Measurements from ENCODE around the gene GTF2I. TPM values are rescaled to one million over a fixed set of nuclear protein-coding genes. Genes with fewer than 3 reads are reported as not detected.
"Not testable (repeated sequence)": the region's sequence is repeated elsewhere in the genome, so short reads cannot be mapped to it uniquely, and the experiment has no call there.

GTF2I gene
- total and polyA plus RNA-seq, 12 donors, result 19.0 to 393 (median 189) TPM

DNA sequence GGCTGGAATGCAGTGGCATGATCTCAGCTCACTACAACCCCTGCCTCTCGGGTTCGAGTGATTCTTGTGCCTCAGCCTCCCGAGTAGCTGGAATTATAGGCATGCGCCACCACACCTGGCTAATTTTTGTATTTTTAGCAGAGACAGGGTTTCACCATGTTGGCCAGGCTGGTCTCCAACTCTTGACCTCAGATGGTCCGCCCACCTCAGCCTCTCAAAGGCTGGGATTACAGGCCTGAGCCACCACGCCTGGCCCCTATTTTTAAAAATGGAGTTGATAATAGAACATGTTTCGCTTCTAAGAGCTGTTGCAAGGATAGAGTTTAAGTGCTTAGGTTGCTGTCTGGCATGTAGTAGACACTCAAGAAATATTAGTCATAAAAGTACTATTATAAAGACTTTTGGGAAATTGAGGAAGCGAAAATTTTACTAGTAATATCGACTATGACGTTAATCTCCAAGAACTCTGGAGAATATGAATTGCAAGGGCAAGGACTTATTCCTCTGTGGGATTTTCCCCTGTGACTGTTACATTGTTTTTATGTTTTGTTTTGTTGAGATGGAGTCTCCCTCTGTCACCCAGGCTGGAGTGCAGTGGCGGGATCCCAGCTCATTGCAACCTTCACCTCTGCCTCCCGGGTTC, 7.9 kb downstream of the GTF2I start:
- H3K4me3 ChIP-seq, result no peak overlapping the region
- H3K4me1 ChIP-seq (replicated peaks in 1 of 2), result peaks cover 49 to 67% of the 10 kb centered on the region in 2 donors
- H3K27me3 ChIP-seq, result no peaks in the 10 kb centered on the region
- peaks cover 0 to 9% of the 10 kb centered on the region in 2 donors for H3K36me3 ChIP-seq (replicated peaks in 1 of 2)
- no peaks in the 10 kb centered on the region for H3K9me3 ChIP-seq (replicated peaks in 1 of 3)
- peak overlapping the region in 4 of 5 donors; percentile 23 to 100 (median 88) for H3K27ac ChIP-seq
- TF ChIP-seq, protein P1, sequence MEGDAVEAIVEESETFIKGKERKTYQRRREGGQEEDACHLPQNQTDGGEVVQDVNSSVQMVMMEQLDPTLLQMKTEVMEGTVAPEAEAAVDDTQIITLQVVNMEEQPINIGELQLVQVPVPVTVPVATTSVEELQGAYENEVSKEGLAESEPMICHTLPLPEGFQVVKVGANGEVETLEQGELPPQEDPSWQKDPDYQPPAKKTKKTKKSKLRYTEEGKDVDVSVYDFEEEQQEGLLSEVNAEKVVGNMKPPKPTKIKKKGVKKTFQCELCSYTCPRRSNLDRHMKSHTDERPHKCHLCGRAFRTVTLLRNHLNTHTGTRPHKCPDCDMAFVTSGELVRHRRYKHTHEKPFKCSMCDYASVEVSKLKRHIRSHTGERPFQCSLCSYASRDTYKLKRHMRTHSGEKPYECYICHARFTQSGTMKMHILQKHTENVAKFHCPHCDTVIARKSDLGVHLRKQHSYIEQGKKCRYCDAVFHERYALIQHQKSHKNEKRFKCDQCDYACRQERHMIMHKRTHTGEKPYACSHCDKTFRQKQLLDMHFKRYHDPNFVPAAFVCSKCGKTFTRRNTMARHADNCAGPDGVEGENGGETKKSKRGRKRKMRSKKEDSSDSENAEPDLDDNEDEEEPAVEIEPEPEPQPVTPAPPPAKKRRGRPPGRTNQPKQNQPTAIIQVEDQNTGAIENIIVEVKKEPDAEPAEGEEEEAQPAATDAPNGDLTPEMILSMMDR (IDR thresholded peaks at IDR 0.05), result no peak
- no peak for TF ChIP-seq POLR2A (IDR thresholded peaks at IDR 0.05)
- no peak for DNase-seq
- intact Hi-C loops (cut with DNase I), result no loop called here
- WGBS, 4 donors, result 84 to 90% (median 87%) methylated on average over 12 of the region's 12 CpGs

DNA sequence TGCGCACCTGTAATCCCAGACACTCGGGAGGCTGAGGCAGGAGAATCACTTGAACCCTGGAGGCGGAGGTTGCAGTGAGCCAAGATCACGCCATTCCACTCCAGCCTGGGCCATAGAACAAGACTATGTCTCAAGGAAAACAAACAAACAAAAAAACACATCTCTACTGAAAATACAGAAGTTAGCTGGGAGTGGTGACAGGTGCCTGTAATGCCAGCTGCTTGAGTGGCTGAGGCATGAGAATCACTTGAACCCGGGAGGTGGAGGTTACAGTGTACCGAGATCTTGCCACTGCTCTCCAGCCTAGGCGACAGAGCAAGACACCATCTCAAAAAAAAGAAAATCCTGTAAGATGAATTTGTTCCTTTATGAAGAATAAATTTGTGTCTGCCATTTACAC, 9.5 kb downstream of the GTF2I start:
- H3K4me1 ChIP-seq (replicated peaks in 1 of 2), result peaks cover 37 to 67% of the 10 kb centered on the region in 2 donors
- not testable (repeated sequence) for DNase-seq

DNA sequence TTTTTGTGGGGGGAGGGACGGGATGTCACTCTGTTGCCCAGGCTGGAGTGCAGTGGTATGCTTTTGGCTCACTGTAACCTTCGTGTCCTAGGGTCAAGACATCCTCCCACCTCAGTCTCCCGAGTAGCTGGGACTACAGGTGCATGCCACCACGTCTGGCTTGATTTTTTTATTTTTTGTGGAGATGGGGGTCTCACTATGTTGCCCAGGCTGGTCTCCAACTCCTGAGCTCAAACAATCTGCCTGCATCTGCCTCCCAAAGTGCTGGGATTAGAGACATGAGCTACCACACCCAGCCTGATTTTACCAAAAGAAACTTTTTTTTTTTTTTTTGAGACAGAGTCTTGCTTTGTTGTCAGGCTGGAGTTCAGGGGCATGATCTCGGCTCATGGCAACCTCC, 10.0 kb downstream of the GTF2I start:
- H3K4me3 ChIP-seq; H3K27ac ChIP-seq; DNase-seq; intact Hi-C loops (cut with DNase I); H3K27me3 ChIP-seq; H3K36me3 ChIP-seq (replicated peaks in 1 of 2); H3K9me3 ChIP-seq (replicated peaks in 1 of 3): not testable (repeated sequence)
- H3K4me1 ChIP-seq (replicated peaks in 1 of 2), result peaks cover 39 to 67% of the 10 kb centered on the region in 2 donors
- 81 to 86% (median 85%) methylated on average over 5 of the region's 5 CpGs for WGBS, 4 donors

More for the DNA sequence above, 9.5 kb downstream of the GTF2I start:
- H3K36me3 ChIP-seq (replicated peaks in 1 of 2); H3K4me3 ChIP-seq; H3K27ac ChIP-seq; H3K27me3 ChIP-seq; intact Hi-C loops (cut with DNase I); H3K9me3 ChIP-seq (replicated peaks in 1 of 3): not testable (repeated sequence)
- 87 to 94% (median 93%) methylated on average over 7 of the region's 7 CpGs for WGBS, 4 donors

DNA sequence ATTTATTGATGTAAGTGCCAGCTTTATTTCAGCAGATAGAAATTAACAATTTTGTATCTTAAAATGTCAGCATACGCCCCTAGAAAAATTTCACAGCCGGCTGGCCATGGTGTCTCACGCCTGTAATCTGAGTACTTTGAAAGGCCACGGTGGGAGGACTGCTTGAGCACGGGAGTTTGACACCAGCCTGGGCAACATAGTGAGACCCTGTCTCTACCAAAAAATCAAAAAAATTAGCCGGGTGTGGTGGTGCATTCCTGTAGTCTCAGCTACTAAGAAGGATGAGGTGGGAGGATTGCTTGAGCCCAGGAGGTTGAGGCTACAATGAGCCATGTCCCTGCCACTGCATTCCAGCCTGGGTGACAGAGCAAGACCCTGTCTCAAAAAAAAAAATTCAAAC, 14.1 kb downstream of the GTF2I start:
- H3K9me3 ChIP-seq (replicated peaks in 1 of 3), result no peaks in the 10 kb centered on the region
- no peak overlapping the region for H3K27ac ChIP-seq
- intact Hi-C loops (cut with DNase I), result no loop called here
- WGBS, 4 donors, result 53 to 74% (median 63%) methylated on average over 6 of the region's 6 CpGs
- H3K36me3 ChIP-seq (replicated peaks in 1 of 2), result no peaks in the 10 kb centered on the region
- H3K4me3 ChIP-seq, result no peak overlapping the region
- TF ChIP-seq, protein P1 (IDR thresholded peaks at IDR 0.05), result no peak
- TF ChIP-seq POLR2A (IDR thresholded peaks at IDR 0.05), result no peak
- H3K27me3 ChIP-seq, result no peaks in the 10 kb centered on the region
- peak in 2 of 7 donors; percentile 8 to 30 for DNase-seq
- H3K4me1 ChIP-seq (replicated peaks in 1 of 2), result peaks cover 31 to 57% of the 10 kb centered on the region in 2 donors

DNA sequence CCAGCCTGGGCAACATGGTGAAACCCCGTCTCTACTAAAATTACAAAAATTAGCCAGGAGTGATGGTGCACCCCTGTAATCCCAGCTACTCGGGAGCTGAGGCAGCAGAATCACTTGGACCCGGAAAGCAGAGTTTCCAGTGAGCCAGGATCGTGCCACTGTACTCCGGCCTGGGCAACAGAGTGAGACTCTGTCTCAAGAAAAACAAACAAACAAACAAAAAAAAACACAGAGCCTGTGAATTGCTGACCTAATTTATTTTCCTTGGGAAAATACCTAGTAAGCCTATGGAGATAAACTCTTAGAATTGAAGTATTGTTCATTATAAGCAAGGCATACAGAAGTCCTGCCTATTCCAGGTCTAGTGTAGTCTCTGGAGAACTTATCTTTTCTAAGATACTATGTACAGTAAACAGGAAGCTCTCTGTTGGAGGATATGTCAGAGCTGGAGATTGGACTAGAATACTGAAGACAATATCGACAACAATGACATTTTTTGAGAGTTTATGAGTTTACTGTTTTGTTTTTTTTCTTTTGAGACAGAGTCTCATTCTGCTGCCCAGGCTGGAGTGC, 14.9 kb downstream of the GTF2I start:
- TF ChIP-seq, protein P1 (IDR thresholded peaks at IDR 0.05), result no peak
- WGBS, 4 donors, result 43 to 60% (median 52%) methylated on average over 6 of the region's 6 CpGs
- intact Hi-C loops (cut with DNase I), result no loop called here

More for the DNA sequence above, 14.9 kb downstream of the GTF2I start:
- Histone ChIP-seq H3K9me3 (replicated peaks in 1 of 3) (no peaks in the 10 kb centered on the region), H3K36me3 (replicated peaks in 1 of 2) (no peaks in the 10 kb centered on the region), H3K4me3 (no peak overlapping the region), H3K27ac (peak overlapping the region in 3 of 5 donors; percentile 23 to 36 (median 32)), H3K4me1 (replicated peaks in 1 of 2) (peaks cover 31 to 63% of the 10 kb centered on the region in 2 donors), H3K27me3 (no peaks in the 10 kb centered on the region)
- peak in 2 of 7 donors; percentile 9 to 30 for DNase-seq

Measured in adrenal gland (tissue), 12 donors.